ENCODE results near the gene SNX25. TPM values are rescaled to one million over a fixed set of nuclear protein-coding genes. Genes with fewer than 3 reads are reported as not detected.

Gene SNX25
- polyA plus RNA-seq, 1 donor (not counting 4 experiments of a cell fraction or from before 2014, with no cell fraction given): 5.0 TPM

GRCh38 chr4:185387957-185388356 lies 178.6 kb downstream of the SNX25 start:
- Histone ChIP-seq H3K36me3 (ENCODE audit: control insufficient read depth in 2 of 2, extremely low read depth in 1 of 2, insufficient read depth in 2 of 2, low read length in 2 of 2) (no peaks in the 10 kb centered on the region), H3K9me3 (ENCODE audit: control insufficient read depth, low read depth, low read length) (no peaks in the 10 kb centered on the region), H3K9ac (ENCODE audit: control insufficient read depth, extremely low read depth, insufficient read depth, low read length) (no peak overlapping the region), H3K4me1 (ENCODE audit: control insufficient read depth, extremely low read depth, insufficient read depth, low read length) (peaks cover 11% of the 10 kb centered on the region), H3K27ac (ENCODE audit: control insufficient read depth, insufficient read depth, low read length) (no peak overlapping the region), H2AFZ (ENCODE audit: control insufficient read depth, low read length) (no peak overlapping the region), H3K79me2 (ENCODE audit: control insufficient read depth, insufficient read depth, low read length) (no peaks in the 10 kb centered on the region), H3K27me3 (ENCODE audit: control insufficient read depth, extremely low read depth, insufficient read depth, low read length) (no peaks in the 10 kb centered on the region), H3K4me3 (ENCODE audit: control insufficient read depth in 2 of 3, extremely low read depth in 1 of 3, insufficient read depth in 2 of 3, low read depth in 1 of 3, low read length in 3 of 3) (no peak overlapping the region), H3K9me1 (ENCODE audit: control insufficient read depth, extremely low read depth, insufficient read depth, low read length) (no peaks in the 10 kb centered on the region), H3K4me2 (ENCODE audit: control insufficient read depth, extremely low read depth, insufficient read depth, low read depth, low read length) (no peak overlapping the region), H4K20me1 (ENCODE audit: control insufficient read depth, extremely low read depth, insufficient read depth, low read length) (no peaks in the 10 kb centered on the region)
- no peak for TF ChIP-seq EZH2 (IDR thresholded peaks at IDR 0.05; ENCODE audit: low read length)
- no peak for TF ChIP-seq CTCF (optimal IDR thresholded peaks at IDR 0.05 in 1 of 3, IDR thresholded peaks at IDR 0.05 in 1 of 3, conservative IDR thresholded peaks at IDR 0.05 in 1 of 3; ENCODE audit: extremely low read depth in 1 of 3, insufficient read depth in 2 of 3, low read length in 3 of 3)
- DNase-seq (ENCODE audit: low read depth, low spot score) (no peak), FAIRE-seq (no peak)
- dilution Hi-C loops (cut with MboI; ENCODE audit: extremely low pct_ligation_motif_present, low sequenced_read_pairs): no loop called here

GRCh38 chr4:185390941-185391340 lies 181.5 kb downstream of the SNX25 start:
- Histone ChIP-seq H3K27ac (ENCODE audit: control insufficient read depth, insufficient read depth, low read length) (no peak overlapping the region), H3K79me2 (ENCODE audit: control insufficient read depth, insufficient read depth, low read length) (no peaks in the 10 kb centered on the region), H3K4me2 (ENCODE audit: control insufficient read depth, extremely low read depth, insufficient read depth, low read depth, low read length) (no peak overlapping the region), H3K9me3 (ENCODE audit: control insufficient read depth, low read depth, low read length) (no peaks in the 10 kb centered on the region), H3K27me3 (ENCODE audit: control insufficient read depth, extremely low read depth, insufficient read depth, low read length) (no peaks in the 10 kb centered on the region), H3K4me1 (ENCODE audit: control insufficient read depth, extremely low read depth, insufficient read depth, low read length) (peaks cover 11% of the 10 kb centered on the region), H3K9me1 (ENCODE audit: control insufficient read depth, extremely low read depth, insufficient read depth, low read length) (no peaks in the 10 kb centered on the region), H2AFZ (ENCODE audit: control insufficient read depth, low read length) (no peak overlapping the region), H3K9ac (ENCODE audit: control insufficient read depth, extremely low read depth, insufficient read depth, low read length) (no peak overlapping the region), H3K4me3 (ENCODE audit: control insufficient read depth in 2 of 3, extremely low read depth in 1 of 3, insufficient read depth in 2 of 3, low read depth in 1 of 3, low read length in 3 of 3) (no peak overlapping the region), H4K20me1 (ENCODE audit: control insufficient read depth, extremely low read depth, insufficient read depth, low read length) (no peaks in the 10 kb centered on the region), H3K36me3 (ENCODE audit: control insufficient read depth in 2 of 2, extremely low read depth in 1 of 2, insufficient read depth in 2 of 2, low read length in 2 of 2) (no peaks in the 10 kb centered on the region)
- dilution Hi-C loops (cut with MboI; ENCODE audit: extremely low pct_ligation_motif_present, low sequenced_read_pairs): no loop called here
- FAIRE-seq (no peak), DNase-seq (ENCODE audit: low read depth, low spot score) (no peak)
- TF ChIP-seq CTCF (optimal IDR thresholded peaks at IDR 0.05 in 1 of 3, IDR thresholded peaks at IDR 0.05 in 1 of 3, conservative IDR thresholded peaks at IDR 0.05 in 1 of 3; ENCODE audit: extremely low read depth in 1 of 3, insufficient read depth in 2 of 3, low read length in 3 of 3) (no peak), EZH2 (IDR thresholded peaks at IDR 0.05; ENCODE audit: low read length) (no peak)
